GM12873 (cell line): Measurements from ENCODE around the gene FUZ.
A peak's percentile ranks its signal among the peaks of the same experiment; 100 is the strongest.

Experiments
- TF ChIP-seq, protein P1 (sequence below): IDR thresholded peaks from 2 replicates; pipeline ENCODE4 v1.5.1; 2012; ENCODE audit warnings: low read depth, mild to moderate bottlenecking, moderate library complexity, low read length, control low read depth; ENCODE audit not compliant: insufficient read depth; ENCODE audit errors: missing control alignments

The FUZ gene

DNA sequence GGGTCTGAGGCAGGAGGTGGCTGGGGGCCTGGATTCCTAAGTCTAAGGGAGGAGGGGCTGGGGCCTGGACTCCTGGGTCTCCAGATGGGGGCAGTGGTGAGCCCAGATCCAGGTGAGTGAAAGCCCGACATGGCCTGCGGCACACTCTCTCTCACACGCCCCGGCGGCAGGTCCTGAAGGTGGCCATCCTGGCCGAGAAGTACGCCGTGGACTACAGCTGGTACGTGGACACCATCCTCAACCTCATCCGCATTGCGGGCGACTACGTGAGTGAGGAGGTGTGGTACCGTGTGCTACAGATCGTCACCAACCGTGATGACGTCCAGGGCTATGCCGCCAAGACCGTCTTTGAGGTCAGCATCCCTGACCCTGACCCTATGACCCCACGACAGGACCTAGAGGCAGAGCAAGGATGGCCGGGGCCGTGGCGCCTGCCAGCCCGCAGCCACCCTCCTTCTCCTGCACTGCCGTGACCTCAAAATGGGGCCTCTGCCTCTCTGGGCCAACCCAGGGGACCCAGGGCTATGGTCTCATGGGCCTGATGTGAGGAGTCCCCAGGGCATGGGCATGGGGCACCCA is 13.2 kb downstream of the FUZ start:
- TF ChIP-seq, protein P1, sequence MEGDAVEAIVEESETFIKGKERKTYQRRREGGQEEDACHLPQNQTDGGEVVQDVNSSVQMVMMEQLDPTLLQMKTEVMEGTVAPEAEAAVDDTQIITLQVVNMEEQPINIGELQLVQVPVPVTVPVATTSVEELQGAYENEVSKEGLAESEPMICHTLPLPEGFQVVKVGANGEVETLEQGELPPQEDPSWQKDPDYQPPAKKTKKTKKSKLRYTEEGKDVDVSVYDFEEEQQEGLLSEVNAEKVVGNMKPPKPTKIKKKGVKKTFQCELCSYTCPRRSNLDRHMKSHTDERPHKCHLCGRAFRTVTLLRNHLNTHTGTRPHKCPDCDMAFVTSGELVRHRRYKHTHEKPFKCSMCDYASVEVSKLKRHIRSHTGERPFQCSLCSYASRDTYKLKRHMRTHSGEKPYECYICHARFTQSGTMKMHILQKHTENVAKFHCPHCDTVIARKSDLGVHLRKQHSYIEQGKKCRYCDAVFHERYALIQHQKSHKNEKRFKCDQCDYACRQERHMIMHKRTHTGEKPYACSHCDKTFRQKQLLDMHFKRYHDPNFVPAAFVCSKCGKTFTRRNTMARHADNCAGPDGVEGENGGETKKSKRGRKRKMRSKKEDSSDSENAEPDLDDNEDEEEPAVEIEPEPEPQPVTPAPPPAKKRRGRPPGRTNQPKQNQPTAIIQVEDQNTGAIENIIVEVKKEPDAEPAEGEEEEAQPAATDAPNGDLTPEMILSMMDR: peak; percentile 40

GRCh38 chr19:49799271-49799797 is 13.8 kb downstream of the FUZ start:
- TF ChIP-seq, protein P1: no peak

GRCh38 chr19:49798574-49798973 is 14.5 kb downstream of the FUZ start:
- TF ChIP-seq, protein P1: no peak

- TF ChIP-seq, protein P1: no peak
These were observed 17.5 kb downstream of the FUZ start for GRCh38 chr19:49795615-49796014.

DNA sequence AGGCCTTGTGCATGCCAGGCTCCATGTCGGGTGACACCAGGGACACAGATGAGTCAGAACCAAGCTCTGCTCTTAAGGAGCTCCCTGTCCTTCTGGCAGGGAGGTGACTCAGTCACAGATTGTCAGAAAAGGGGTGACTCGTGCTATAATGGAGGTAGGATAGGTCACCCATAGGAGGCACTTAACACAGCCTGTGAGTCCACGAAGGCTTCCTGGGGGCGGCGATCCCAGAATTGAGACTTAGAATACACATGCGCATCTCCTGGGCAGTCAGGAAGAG is 19.6 kb downstream of the FUZ start:
- TF ChIP-seq, protein P1: no peak

DNA sequence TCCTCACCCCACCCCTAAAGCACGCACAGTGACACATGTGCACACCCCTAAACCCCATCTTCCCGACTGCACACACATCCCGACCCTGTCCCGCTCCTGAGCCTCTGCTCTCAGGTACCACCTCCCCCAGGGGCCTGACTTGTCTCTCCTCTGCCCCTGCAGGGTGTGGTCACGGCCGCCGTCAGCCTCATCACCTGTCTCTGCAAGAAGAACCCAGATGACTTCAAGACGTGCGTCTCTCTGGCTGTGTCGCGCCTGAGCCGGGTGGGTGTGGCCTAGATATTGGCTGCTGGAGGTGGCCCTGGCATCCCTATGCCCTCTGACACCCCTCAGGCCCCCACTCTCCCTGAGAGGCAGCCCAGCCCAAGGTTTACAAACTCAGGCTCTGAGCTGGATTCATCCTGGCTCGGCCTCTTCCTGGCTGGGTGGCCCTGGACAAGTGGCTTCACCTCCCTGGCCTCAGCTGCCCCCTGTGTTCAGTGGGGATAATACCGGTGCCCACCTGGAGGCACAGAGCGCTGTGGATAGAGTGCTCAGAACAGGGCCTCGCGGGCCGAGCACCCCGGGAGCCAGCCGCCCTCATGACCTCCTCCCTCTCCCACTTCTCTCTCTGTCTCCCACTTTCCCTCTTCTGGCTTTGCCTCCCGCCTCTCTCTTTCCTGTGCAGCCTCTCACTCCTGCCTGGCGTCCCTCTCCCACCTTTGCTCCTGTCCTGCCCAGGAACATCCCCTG is 20.1 kb downstream of the FUZ start:
- TF ChIP-seq, protein P1: no peak

- TF ChIP-seq, protein P1: no peak
These were observed 21.2 kb downstream of the FUZ start for GRCh38 chr19:49791776-49792445.
